Mesodermal cell (in vitro differentiated cells): ENCODE results near the gene ATP5F1D.

Experiments
- H3K27ac ChIP-seq: 2 replicates; pipeline ENCODE4 v1.7.0; 2013; ENCODE audit warnings: mild to moderate bottlenecking, low read depth, low read length, moderate library complexity; ENCODE audit not compliant: severe bottlenecking
- H3K36me3 ChIP-seq: 2 replicates; pipeline ENCODE4 v1.7.1; 2013; ENCODE audit warnings: mild to moderate bottlenecking, low read length, moderate library complexity; ENCODE audit not compliant: control insufficient read depth, insufficient read depth
- H3K4me1 ChIP-seq: one replicate; pipeline ENCODE4 v1.7.1; 2013; ENCODE audit warnings: mild to moderate bottlenecking, low read length; ENCODE audit not compliant: insufficient read depth, control insufficient read depth, poor library complexity, severe bottlenecking
- H3K4me3 ChIP-seq: 2 replicates; pipeline ENCODE4 v1.7.0; 2013; ENCODE audit warnings: low read length, control low read depth, mild to moderate bottlenecking; ENCODE audit not compliant: insufficient read depth, poor library complexity, severe bottlenecking; ENCODE audit errors: extremely low read depth
- H3K9me3 ChIP-seq: 2 replicates; pipeline ENCODE4 v1.7.1; 2013; ENCODE audit warnings: mild to moderate bottlenecking, low read length, moderate library complexity; ENCODE audit not compliant: control insufficient read depth
- WGBS, 2 experiments: methylation state at CpG; one replicate each; pipeline ENCODE4 v1.1.5; 2013; ENCODE audit warnings: missing lambda C conversion rate in 2 of 2; ENCODE audit not compliant: insufficient coverage in 2 of 2; 5-methylcytosine and 5-hydroxymethylcytosine counted together

Gene ATP5F1D

GRCh38 chr19:1213391-1214286, 27.9 kb upstream of the ATP5F1D start:
- H3K4me3 ChIP-seq: no peak overlapping the region
- H3K9me3 ChIP-seq: no peaks in the 10 kb centered on the region
- WGBS, 2 experiments: 89 to 91% methylated on average over 37 to 39 of the region's 39 CpGs
- peak overlapping the region; percentile 74 for H3K27ac ChIP-seq
- peaks cover 27% of the 10 kb centered on the region for H3K4me1 ChIP-seq
- H3K36me3 ChIP-seq: peaks cover 44% of the 10 kb centered on the region

- Histone ChIP-seq H3K4me3 (no peak overlapping the region), H3K36me3 (peaks cover 38% of the 10 kb centered on the region), H3K4me1 (peaks cover 27% of the 10 kb centered on the region), H3K27ac (peak overlapping the region; percentile 74), H3K9me3 (no peaks in the 10 kb centered on the region)
- 91 to 93% methylated on average over 15 to 19 of the region's 21 CpGs for WGBS, 2 experiments
These were observed 27.2 kb upstream of the ATP5F1D start for GRCh38 chr19:1214299-1214861.

- H3K4me3 ChIP-seq: no peak overlapping the region
- WGBS, 2 experiments: 92 to 95% methylated on average over 24 to 25 of the region's 26 CpGs
- peaks cover 23% of the 10 kb centered on the region for H3K4me1 ChIP-seq
- peak overlapping the region; percentile 45 for H3K27ac ChIP-seq
- no peaks in the 10 kb centered on the region for H3K9me3 ChIP-seq
- H3K36me3 ChIP-seq: peaks cover 32% of the 10 kb centered on the region
These were observed 26.5 kb upstream of the ATP5F1D start for GRCh38 chr19:1214862-1215731.

GRCh38 chr19:1216756-1217155, 24.8 kb upstream of the ATP5F1D start:
- no peak overlapping the region for H3K27ac ChIP-seq
- H3K4me1 ChIP-seq: peaks cover 24% of the 10 kb centered on the region
- peaks cover 27% of the 10 kb centered on the region for H3K36me3 ChIP-seq
- no peak overlapping the region for H3K4me3 ChIP-seq
- no peaks in the 10 kb centered on the region for H3K9me3 ChIP-seq
- WGBS, 2 experiments: 95 to 96% methylated on average over 12 of the region's 12 CpGs

GRCh38 chr19:1217366-1217765, 24.2 kb upstream of the ATP5F1D start:
- WGBS, 2 experiments: 81 to 86% methylated on average over 12 to 14 of the region's 15 CpGs
- Histone ChIP-seq H3K36me3 (peaks cover 27% of the 10 kb centered on the region), H3K9me3 (no peaks in the 10 kb centered on the region), H3K4me1 (peaks cover 25% of the 10 kb centered on the region), H3K27ac (no peak overlapping the region), H3K4me3 (no peak overlapping the region)

GRCh38 chr19:1218751-1219567, 22.6 kb upstream of the ATP5F1D start:
- WGBS, 2 experiments: 92 to 95% methylated on average over 29 to 30 of the region's 37 CpGs
- peaks cover 17% of the 10 kb centered on the region for H3K4me1 ChIP-seq
- no peaks in the 10 kb centered on the region for H3K9me3 ChIP-seq
- H3K36me3 ChIP-seq: peaks cover 33% of the 10 kb centered on the region
- H3K4me3 ChIP-seq: no peak overlapping the region
- H3K27ac ChIP-seq: no peak overlapping the region

GRCh38 chr19:1219786-1220476, 21.6 kb upstream of the ATP5F1D start:
- peaks cover 42% of the 10 kb centered on the region for H3K36me3 ChIP-seq
- H3K27ac ChIP-seq: no peak overlapping the region
- WGBS, 2 experiments: 98% methylated on average over 17 to 19 of the region's 19 CpGs
- H3K9me3 ChIP-seq: no peaks in the 10 kb centered on the region
- H3K4me3 ChIP-seq: no peak overlapping the region
- peaks cover 8% of the 10 kb centered on the region for H3K4me1 ChIP-seq

GRCh38 chr19:1220477-1220930, 21.0 kb upstream of the ATP5F1D start:
- no peak overlapping the region for H3K27ac ChIP-seq
- peaks cover 3% of the 10 kb centered on the region for H3K4me1 ChIP-seq
- H3K36me3 ChIP-seq: peaks cover 45% of the 10 kb centered on the region
- no peaks in the 10 kb centered on the region for H3K9me3 ChIP-seq
- 92 to 94% methylated on average over 32 to 33 of the region's 33 CpGs for WGBS, 2 experiments
- no peak overlapping the region for H3K4me3 ChIP-seq

- H3K9me3 ChIP-seq: no peaks in the 10 kb centered on the region
- H3K4me3 ChIP-seq: no peak overlapping the region
- 83 to 86% methylated on average over 20 to 31 of the region's 38 CpGs for WGBS, 2 experiments
- H3K4me1 ChIP-seq: peaks cover 2% of the 10 kb centered on the region
- peaks cover 51% of the 10 kb centered on the region for H3K36me3 ChIP-seq
- no peak overlapping the region for H3K27ac ChIP-seq
These were observed 20.3 kb upstream of the ATP5F1D start for GRCh38 chr19:1220976-1221903.
